ENCODE data around the gene UBXN4.
"Not testable (repeated sequence)": the region's sequence is repeated elsewhere in the genome, so short reads cannot be mapped to it uniquely, and the experiment has no call there.

UBXN4 gene

DNA sequence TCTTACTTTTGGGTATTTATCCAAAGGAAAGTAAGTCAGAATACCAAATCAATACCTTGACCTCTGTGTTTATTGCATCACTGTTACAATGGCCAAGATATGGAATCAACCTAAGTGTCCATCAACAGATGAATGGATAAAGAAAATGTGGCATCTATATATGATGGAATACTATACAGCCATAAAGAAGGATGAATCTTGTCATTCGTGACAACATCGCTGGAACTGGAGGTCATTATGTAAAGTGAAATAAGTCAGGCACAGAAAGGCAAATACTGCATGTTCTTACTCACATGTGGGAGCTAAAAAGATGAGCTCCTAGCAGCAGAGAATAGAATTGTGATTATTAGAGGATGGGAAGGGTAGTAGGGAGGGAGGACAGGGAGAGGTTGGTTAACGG is 60.7 kb downstream of the UBXN4 start:
- TF ChIP-seq CTCF (IDR thresholded peaks at IDR 0.05): no peak
- no peak for TF ChIP-seq ZFX (IDR thresholded peaks at IDR 0.05; ENCODE audit: borderline replicate concordance)
- H3K27ac ChIP-seq: no peak overlapping the region

GRCh38 chr2:135803278-135803677 is 61.6 kb downstream of the UBXN4 start:
- TF ChIP-seq CTCF (IDR thresholded peaks at IDR 0.05): no peak
- TF ChIP-seq ZFX (IDR thresholded peaks at IDR 0.05; ENCODE audit: borderline replicate concordance): no peak
- H3K27ac ChIP-seq: no peak overlapping the region

GRCh38 chr2:135807874-135808273 is 66.2 kb downstream of the UBXN4 start:
- H3K27ac ChIP-seq: not testable (repeated sequence)

GRCh38 chr2:135812907-135813511 is 71.4 kb downstream of the UBXN4 start:
- TF ChIP-seq ZFX (IDR thresholded peaks at IDR 0.05; ENCODE audit: borderline replicate concordance) (no peak), CTCF (IDR thresholded peaks at IDR 0.05) (no peak)
- no peak overlapping the region for H3K27ac ChIP-seq

GRCh38 chr2:135815269-135815668 is 73.6 kb downstream of the UBXN4 start:
- no peak for TF ChIP-seq ZFX (IDR thresholded peaks at IDR 0.05; ENCODE audit: borderline replicate concordance)
- TF ChIP-seq CTCF (IDR thresholded peaks at IDR 0.05): no peak
- H3K27ac ChIP-seq: no peak overlapping the region

DNA sequence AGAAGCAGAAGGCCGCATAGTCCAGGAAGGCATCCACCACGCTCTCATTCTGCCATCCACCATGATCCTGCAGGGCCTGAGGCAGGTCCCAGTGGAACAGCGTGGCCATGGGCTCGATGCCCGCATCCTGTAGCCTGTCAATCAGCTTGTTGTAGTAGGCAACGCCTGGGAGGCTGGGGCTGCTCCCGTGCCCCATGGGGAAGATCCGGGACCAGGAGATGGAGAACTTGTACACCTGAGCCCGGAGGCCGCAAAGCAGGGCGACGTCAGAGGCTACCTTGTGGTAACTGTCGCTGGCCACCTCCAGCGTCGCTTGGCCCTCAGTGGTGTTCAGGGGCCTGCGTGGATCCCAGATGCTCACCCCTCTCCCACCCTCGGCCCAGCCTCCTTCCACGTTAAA is 75.8 kb downstream of the UBXN4 start:
- TF ChIP-seq CTCF (IDR thresholded peaks at IDR 0.05) (no peak), ZFX (IDR thresholded peaks at IDR 0.05; ENCODE audit: borderline replicate concordance) (no peak)

GRCh38 chr2:135817951-135818350 is 76.3 kb downstream of the UBXN4 start:
- TF ChIP-seq ZFX (IDR thresholded peaks at IDR 0.05; ENCODE audit: borderline replicate concordance) (no peak), CTCF (IDR thresholded peaks at IDR 0.05) (no peak)
- H3K27ac ChIP-seq: no peak overlapping the region

More for the DNA sequence above, 75.8 kb downstream of the UBXN4 start:
- no peak overlapping the region for H3K27ac ChIP-seq

All from 22Rv1 (cell line).